Tibial nerve (tissue), 4 donors: Measurements from ENCODE around the gene CDR2L. TPM values are rescaled to one million over a fixed set of nuclear protein-coding genes. Genes with fewer than 3 reads are reported as not detected.

Source experiments
- DNase-seq, 2 donors: peaks; one replicate each; pipeline ENCODE4 v3.0.0-alpha.2; 2019; ENCODE audit warnings: low spot score in 2 of 2
- H3K27ac ChIP-seq, 4 donors: fragments of 200-600 bp; sonication (generic) in 3 of 4; one replicate each; pipeline ENCODE4 v1.5.1; 2017 to 2019; ENCODE audit warnings: mild to moderate bottlenecking in 1 of 4
- H3K27me3 ChIP-seq, 2 donors: fragments of 200-600 bp; sonication (generic) in 1 of 2; one replicate each; pipeline versions ENCODE4 v1.5.1 to v1.6.0; 2017 to 2019
- H3K36me3 ChIP-seq, 3 donors: fragments of 200-600 bp; sonication (generic); one replicate each; pipeline ENCODE4 v1.5.1; 2018 to 2019
- H3K4me1 ChIP-seq, 4 donors: fragments of 200-600 bp; sonication (generic) in 3 of 4; one replicate each; pipeline ENCODE4 v1.5.1; 2017 to 2019
- H3K4me3 ChIP-seq, 4 donors: fragments of 200-600 bp; sonication (generic) in 3 of 4; one replicate each; pipeline ENCODE4 v1.5.1; 2017 to 2019; ENCODE audit warnings: mild to moderate bottlenecking in 1 of 4, moderate library complexity in 1 of 4
- H3K9me3 ChIP-seq, 4 donors: fragments of 200-600 bp; sonication (generic) in 3 of 4; one replicate each; pipeline ENCODE4 v1.5.1; 2017 to 2019
- CTCF ChIP-seq, 5 experiments: fragments of 200-600 bp in 3 of 5; fragments of 450-650 bp in 2 of 5; sonication (generic) in 3 of 5; IDR thresholded peaks; one replicate each; pipeline ENCODE4 v1.5.1; 2016 to 2019; ENCODE audit warnings: antibody characterized with exemption in 5 of 5, mild to moderate bottlenecking in 3 of 5, moderate library complexity in 2 of 5
- EP300 ChIP-seq, 2 donors: sonication (generic); formaldehyde crosslinking; IDR thresholded peaks; one replicate each; pipeline ENCODE4 v1.6.1; 2017; ENCODE audit warnings: antibody characterized with exemption in 2 of 2, mild to moderate bottlenecking in 1 of 2
- POLR2A ChIP-seq, 2 donors: fragments of 450-650 bp; IDR thresholded peaks; one replicate each; pipeline ENCODE4 v1.6.1; 2017; ENCODE audit warnings: antibody characterized with exemption in 2 of 2, mild to moderate bottlenecking in 2 of 2, moderate library complexity in 2 of 2
- WGBS, 2 donors: methylation state at CpG; one replicate each; pipeline ENCODE4 v1.1.5; 2018; 5-methylcytosine and 5-hydroxymethylcytosine counted together
- total RNA-seq, 4 donors: library from RNA; depleted of rRNA; stranded (reverse); fragments of >200 nt; gene quantifications; one replicate each; pipeline ENCODE4 v1.1.0, GENCODE V29; 2016

The CDR2L gene
- total RNA-seq, 4 donors from 2014 or later = 10.7 to 19.2 (median 13.9) TPM

- peaks cover 0 to 16% (median 11%) of the 10 kb centered on the region in 4 donors for H3K4me1 ChIP-seq
- no peaks in the 10 kb centered on the region for H3K9me3 ChIP-seq
- H3K27ac ChIP-seq = no peak overlapping the region
- H3K36me3 ChIP-seq = no peaks in the 10 kb centered on the region
- no peak for TF ChIP-seq POLR2A (IDR thresholded peaks at IDR 0.05)
- DNase-seq = no peak
- 75 to 80% methylated on average over 3 of the region's 3 CpGs for WGBS, 2 donors
- peak overlapping the region in 1 of 4 donors; percentile 55 for H3K4me3 ChIP-seq
- peaks cover 0 to 36% of the 10 kb centered on the region in 2 donors for H3K27me3 ChIP-seq
Observed at GRCh38 chr17:74970395-74970794, 17.0 kb upstream of the CDR2L start.

- Histone ChIP-seq H3K36me3 (no peaks in the 10 kb centered on the region), H3K4me1 (peaks cover 0 to 16% (median 11%) of the 10 kb centered on the region in 4 donors), H3K4me3 (peak overlapping the region in 3 of 4 donors; percentile 34 to 55 (median 54)), H3K9me3 (no peaks in the 10 kb centered on the region), H3K27ac (peak overlapping the region in 2 of 4 donors; percentile 17 to 66), H3K27me3 (peaks cover 0 to 36% of the 10 kb centered on the region in 2 donors)
- WGBS, 2 donors = 78 to 86% methylated on average over 8 of the region's 8 CpGs
- DNase-seq = no peak
- TF ChIP-seq EP300 (IDR thresholded peaks at IDR 0.05) (no peak), CTCF (IDR thresholded peaks at IDR 0.05) (no peak), POLR2A (IDR thresholded peaks at IDR 0.05) (no peak)
Observed at GRCh38 chr17:74971069-74971841, 16.2 kb upstream of the CDR2L start.

GRCh38 chr17:74971842-74972106 lies 15.7 kb upstream of the CDR2L start:
- no peaks in the 10 kb centered on the region for H3K9me3 ChIP-seq
- DNase-seq = no peak
- whole genome bisulfite sequencing, 2 donors = 41 to 42% methylated on average over 2 to 4 of the region's 9 CpGs
- peaks cover 0 to 36% of the 10 kb centered on the region in 2 donors for H3K27me3 ChIP-seq
- H3K36me3 ChIP-seq = no peaks in the 10 kb centered on the region
- H3K4me3 ChIP-seq = peak overlapping the region; percentile 32 to 55 (median 44)
- H3K4me1 ChIP-seq = peaks cover 0 to 16% (median 11%) of the 10 kb centered on the region in 4 donors
- H3K27ac ChIP-seq = peak overlapping the region in 2 of 4 donors; percentile 14 to 66
- TF ChIP-seq EP300 (IDR thresholded peaks at IDR 0.05) (no peak), CTCF (IDR thresholded peaks at IDR 0.05) (no peak), POLR2A (IDR thresholded peaks at IDR 0.05) (no peak)

GRCh38 chr17:74972107-74972972 lies 15.1 kb upstream of the CDR2L start, which contains the start of gene HID1:
TSS of gene HID1 (minus strand) at chr17:74972759. CDS start at chr17:74972656, 103 bp downstream.
- DNase-seq = no peak
- H3K4me3 ChIP-seq = peak within 1 kb of the TSS; percentile 32 to 55 (median 44)
- WGBS, 2 donors = 2 to 7% methylated on average over 55 to 61 of the region's 95 CpGs
- peaks cover 0 to 16% (median 11%) of the 10 kb centered on the region in 4 donors for H3K4me1 ChIP-seq
- H3K9me3 ChIP-seq = no peaks in the 10 kb centered on the region
- H3K27me3 ChIP-seq = peaks cover 0 to 36% of the 10 kb centered on the region in 2 donors
- no peak for TF ChIP-seq CTCF (IDR thresholded peaks at IDR 0.05)
- TF ChIP-seq EP300 (IDR thresholded peaks at IDR 0.05) = no peak
- TF ChIP-seq POLR2A (IDR thresholded peaks at IDR 0.05) = no peak
- peak within 1 kb of the TSS in 2 of 4 donors; percentile 14 to 66 for H3K27ac ChIP-seq
- H3K36me3 ChIP-seq = no peaks in the 10 kb centered on the region

GRCh38 chr17:74972973-74973328 lies 14.5 kb upstream of the CDR2L start:
- Histone ChIP-seq H3K36me3 (no peaks in the 10 kb centered on the region), H3K27me3 (peaks cover 0 to 36% of the 10 kb centered on the region in 2 donors), H3K27ac (peak overlapping the region in 2 of 4 donors; percentile 14 to 66), H3K9me3 (no peaks in the 10 kb centered on the region), H3K4me3 (peak overlapping the region in 3 of 4 donors; percentile 34 to 55 (median 54)), H3K4me1 (peaks cover 0 to 16% (median 11%) of the 10 kb centered on the region in 4 donors)
- WGBS, 2 donors = 12 to 14% methylated on average over 17 of the region's 17 CpGs
- no peak for DNase-seq
- TF ChIP-seq EP300 (IDR thresholded peaks at IDR 0.05) (no peak), POLR2A (IDR thresholded peaks at IDR 0.05) (no peak), CTCF (IDR thresholded peaks at IDR 0.05) (no peak)
